ENCODE results near the gene EPS15. TPM values are rescaled to one million over a fixed set of nuclear protein-coding genes. Genes with fewer than 3 reads are reported as not detected.
"Not testable (repeated sequence)": the region's sequence is repeated elsewhere in the genome, so short reads cannot be mapped to it uniquely, and the experiment has no call there.

Gene EPS15
- total RNA-seq, 2 donors from 2014 or later, result 40.3 to 55.8 TPM

- Histone ChIP-seq H3K9ac (ENCODE audit: low read depth in 2 of 2, low read length in 2 of 2) (no peak overlapping the region), H3K4me3 (no peak overlapping the region), H3K9me3 (no peaks in the 10 kb centered on the region), H3K36me3 (peaks cover 7% of the 10 kb centered on the region), H3K27ac (no peak overlapping the region), H3K27me3 (no peaks in the 10 kb centered on the region), H3K4me1 (no peaks in the 10 kb centered on the region)
- no peak for DNase-seq
- intact Hi-C loops (cut with DNase I), result no loop called here
- TF ChIP-seq CTCF (IDR thresholded peaks at IDR 0.05), result no peak
Measured at GRCh38 chr1:51439895-51440294, 79.2 kb downstream of the EPS15 start.

- intact Hi-C loops (cut with DNase I), result no loop called here
- H3K9me3 ChIP-seq, result no peaks in the 10 kb centered on the region
- TF ChIP-seq CTCF (IDR thresholded peaks at IDR 0.05), result no peak
- no peaks in the 10 kb centered on the region for H3K4me1 ChIP-seq
- H3K4me3 ChIP-seq, result no peak overlapping the region
- no peaks in the 10 kb centered on the region for H3K27me3 ChIP-seq
- H3K27ac ChIP-seq, result no peak overlapping the region
- H3K9ac ChIP-seq (ENCODE audit: low read depth in 2 of 2, low read length in 2 of 2), result no peak overlapping the region
- no peaks in the 10 kb centered on the region for H3K36me3 ChIP-seq
- DNase-seq, result no peak
Measured at GRCh38 chr1:51439053-51439452, 80.0 kb downstream of the EPS15 start.

- DNase-seq; H3K27me3 ChIP-seq; H3K27ac ChIP-seq; H3K9me3 ChIP-seq; H3K4me1 ChIP-seq; H3K9ac ChIP-seq (ENCODE audit: low read depth in 2 of 2, low read length in 2 of 2); intact Hi-C loops (cut with DNase I); H3K36me3 ChIP-seq; H3K4me3 ChIP-seq: not testable (repeated sequence)
Measured at GRCh38 chr1:51437391-51437790, 81.7 kb downstream of the EPS15 start.

- Histone ChIP-seq H3K27ac (no peak overlapping the region), H3K4me1 (no peaks in the 10 kb centered on the region), H3K9ac (ENCODE audit: low read depth in 2 of 2, low read length in 2 of 2) (no peak overlapping the region), H3K4me3 (no peak overlapping the region), H3K27me3 (no peaks in the 10 kb centered on the region), H3K9me3 (no peaks in the 10 kb centered on the region), H3K36me3 (no peaks in the 10 kb centered on the region)
- DNase-seq, result no peak
- TF ChIP-seq CTCF (IDR thresholded peaks at IDR 0.05), result no peak
- intact Hi-C loops (cut with DNase I), result no loop called here
Measured at GRCh38 chr1:51435878-51436277, 83.2 kb downstream of the EPS15 start.

- DNase-seq, result no peak
- no peak overlapping the region for H3K4me3 ChIP-seq
- H3K27me3 ChIP-seq, result no peaks in the 10 kb centered on the region
- no peak for TF ChIP-seq CTCF (IDR thresholded peaks at IDR 0.05)
- H3K9ac ChIP-seq (ENCODE audit: low read depth in 2 of 2, low read length in 2 of 2), result no peak overlapping the region
- intact Hi-C loops (cut with DNase I), result no loop called here
- H3K4me1 ChIP-seq, result no peaks in the 10 kb centered on the region
- H3K36me3 ChIP-seq, result no peaks in the 10 kb centered on the region
- no peak overlapping the region for H3K27ac ChIP-seq
- no peaks in the 10 kb centered on the region for H3K9me3 ChIP-seq
Measured at GRCh38 chr1:51433972-51434510, 85.0 kb downstream of the EPS15 start.

- Histone ChIP-seq H3K9me3 (no peaks in the 10 kb centered on the region), H3K27ac (peak overlapping the region; percentile 8), H3K36me3 (no peaks in the 10 kb centered on the region), H3K4me3 (no peak overlapping the region), H3K9ac (ENCODE audit: low read depth in 2 of 2, low read length in 2 of 2) (no peak overlapping the region), H3K4me1 (no peaks in the 10 kb centered on the region), H3K27me3 (no peaks in the 10 kb centered on the region)
- intact Hi-C loops (cut with DNase I), result no loop called here
- no peak for DNase-seq
- TF ChIP-seq CTCF (IDR thresholded peaks at IDR 0.05), result no peak
Measured at GRCh38 chr1:51433269-51433971, 85.6 kb downstream of the EPS15 start.
